Spleen (tissue), 7 donors: ENCODE data around the gene CSMD2.

Source experiments
- POLR2A ChIP-seq, 3 donors: fragments of 450-650 bp; IDR thresholded peaks; one replicate each; pipeline ENCODE4 v1.5.1; 2017; ENCODE audit warnings: antibody characterized with exemption in 3 of 3, mild to moderate bottlenecking in 1 of 3
- POLR2AphosphoS5 ChIP-seq, 3 donors: sonication (generic); formaldehyde crosslinking; IDR thresholded peaks; one replicate each; pipeline ENCODE4 v1.5.1; 2017; ENCODE audit warnings: antibody characterized with exemption in 3 of 3
- TF ChIP-seq, protein P1 (sequence below), 11 experiments: fragments of 200-600 bp in 7 of 11; fragments of 450-650 bp in 4 of 11; sonication (generic) in 4 of 11; IDR thresholded peaks in 8 of 11; conservative IDR thresholded peaks in 3 of 11; 1 replicate in 7 of 11; 2 replicates in 4 of 11; pipeline versions ENCODE4 v1.4.0 to v1.8.0; 2016 to 2021; ENCODE audit warnings: antibody characterized with exemption in 11 of 11, inconsistent platforms in 4 of 11, mild to moderate bottlenecking in 1 of 11
- donor health status: DM: no; HTN: no; CAD: no; lungs with moderate emphysema.
- donor health status: DM: no; HTN: no; CAD: no.
- donor health status: DM: no; HTN: no; CAD: no.

DNA sequence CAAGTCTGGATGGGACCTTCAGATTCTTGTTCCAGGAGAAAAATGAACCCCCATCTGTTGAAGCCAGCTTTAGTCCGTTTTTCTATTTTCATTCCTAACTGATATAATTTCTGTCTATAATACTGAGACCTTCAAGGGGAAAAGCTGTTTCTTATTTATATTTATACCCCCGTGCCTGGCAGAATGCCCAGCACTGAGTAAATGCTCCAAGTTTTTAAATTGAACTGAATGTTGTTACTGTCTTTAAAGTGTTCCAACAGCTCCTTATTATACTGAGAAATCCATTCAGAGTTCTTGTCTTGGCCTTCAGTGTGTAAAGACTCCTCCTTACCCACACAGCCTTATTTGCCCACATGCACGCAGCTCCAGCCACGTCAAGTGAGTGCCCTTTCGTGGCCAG, 479.8 kb downstream of the CSMD2 start:
- TF ChIP-seq, protein P1, sequence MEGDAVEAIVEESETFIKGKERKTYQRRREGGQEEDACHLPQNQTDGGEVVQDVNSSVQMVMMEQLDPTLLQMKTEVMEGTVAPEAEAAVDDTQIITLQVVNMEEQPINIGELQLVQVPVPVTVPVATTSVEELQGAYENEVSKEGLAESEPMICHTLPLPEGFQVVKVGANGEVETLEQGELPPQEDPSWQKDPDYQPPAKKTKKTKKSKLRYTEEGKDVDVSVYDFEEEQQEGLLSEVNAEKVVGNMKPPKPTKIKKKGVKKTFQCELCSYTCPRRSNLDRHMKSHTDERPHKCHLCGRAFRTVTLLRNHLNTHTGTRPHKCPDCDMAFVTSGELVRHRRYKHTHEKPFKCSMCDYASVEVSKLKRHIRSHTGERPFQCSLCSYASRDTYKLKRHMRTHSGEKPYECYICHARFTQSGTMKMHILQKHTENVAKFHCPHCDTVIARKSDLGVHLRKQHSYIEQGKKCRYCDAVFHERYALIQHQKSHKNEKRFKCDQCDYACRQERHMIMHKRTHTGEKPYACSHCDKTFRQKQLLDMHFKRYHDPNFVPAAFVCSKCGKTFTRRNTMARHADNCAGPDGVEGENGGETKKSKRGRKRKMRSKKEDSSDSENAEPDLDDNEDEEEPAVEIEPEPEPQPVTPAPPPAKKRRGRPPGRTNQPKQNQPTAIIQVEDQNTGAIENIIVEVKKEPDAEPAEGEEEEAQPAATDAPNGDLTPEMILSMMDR (IDR thresholded peaks at IDR 0.05 in 8 of 11, conservative IDR thresholded peaks at IDR 0.05 in 3 of 11): no peak
- TF ChIP-seq POLR2A (IDR thresholded peaks at IDR 0.05) (no peak), POLR2AphosphoS5 (IDR thresholded peaks at IDR 0.05) (no peak)
